GM12878 (cell line): ENCODE data around the gene CAMK2D. TPM values are rescaled to one million over a fixed set of nuclear protein-coding genes. Genes with fewer than 3 reads are reported as not detected.
A peak's percentile ranks its signal among the peaks of the same experiment; 100 is the strongest.

Experiments used
- CBFB ChIP-seq: IDR thresholded peaks from 2 replicates; pipeline ENCODE4 v1.6.1; 2016; ENCODE audit warnings: antibody characterized with exemption, low read depth
- CHD2 ChIP-seq: IDR thresholded peaks from 2 replicates; pipeline ENCODE4 v1.6.1; 2011; ENCODE audit warnings: low read depth, low read length, improper control_type of control experiment, borderline replicate concordance
- IRF4 ChIP-seq: IDR thresholded peaks from 2 replicates; pipeline ENCODE4 v1.6.1; 2011; ENCODE audit warnings: low read depth, low read length
- MEF2A ChIP-seq: IDR thresholded peaks from 2 replicates; pipeline ENCODE4 v1.6.1; 2011; ENCODE audit warnings: low read depth, mild to moderate bottlenecking, low read length, moderate library complexity; ENCODE audit not compliant: insufficient read depth
- MTA3 ChIP-seq: IDR thresholded peaks from 2 replicates; pipeline ENCODE4 v1.6.1; 2012; ENCODE audit warnings: low read length, inconsistent platforms, borderline replicate concordance
- MYB ChIP-seq: fragments of 150-350 bp; IDR thresholded peaks from 2 replicates; pipeline ENCODE4 v1.6.1; 2014; ENCODE audit warnings: mild to moderate bottlenecking, low read depth, low read length, borderline replicate concordance
- NRF1 ChIP-seq: conservative IDR thresholded peaks from 2 replicates; pipeline ENCODE4 v1.6.1; 2011; ENCODE audit warnings: mild to moderate bottlenecking, low read depth, low read length, improper control_type of control experiment
- RAD21 ChIP-seq: IDR thresholded peaks from 2 replicates; pipeline ENCODE4 v1.6.1; 2011; ENCODE audit warnings: mild to moderate bottlenecking, low read depth, low read length, moderate library complexity; ENCODE audit not compliant: insufficient read depth
- STAT1 ChIP-seq: fragments of 450-650 bp; conservative IDR thresholded peaks from 2 replicates; pipeline ENCODE4 v1.6.1; 2014; ENCODE audit warnings: antibody characterized with exemption, mild to moderate bottlenecking
- ZNF24 ChIP-seq: fragments of 450-650 bp; IDR thresholded peaks from 2 replicates; pipeline ENCODE4 v1.6.1; 2017; ENCODE audit warnings: antibody characterized with exemption, mild to moderate bottlenecking
- ZNF274 ChIP-seq: IDR thresholded peaks from one replicate; pipeline ENCODE4 v1.8.0; 2011; ENCODE audit not compliant: insufficient read length, insufficient read depth
- polyA plus RNA-seq, 11 experiments: library from polyadenylated mRNA; depleted of rRNA in 4 of 11; unstranded in 6 of 11; stranded (reverse) in 5 of 11; fragments of >200 nt; fragmentation: Nextera tagmentation in 4 of 11; fragmentation: Illumina TruSeq in 1 of 11; extraction: Ambion mirVana in 4 of 11; extraction: Trizol in 1 of 11; gene quantifications; 1 replicate in 1 of 11; 2 replicates in 10 of 11; pipeline versions ENCODE4 v1.2.1 to v1.2.3, GENCODE V29; 2011 to 2016; ENCODE audit warnings: inconsistent platforms in 2 of 11, missing spikeins in 2 of 11, low read depth in 1 of 11
- total RNA-seq, 4 experiments: library from RNA; depleted of rRNA in 3 of 4; stranded (reverse); fragments of >200 nt in 3 of 4; fragmentation: Illumina TruSeq in 1 of 4; extraction: Trizol in 1 of 4; gene quantifications; 2 replicates each; pipeline versions ENCODE4 v1.2.1 to v1.2.3, GENCODE V29; 2013 to 2021
- TF ChIP-seq, protein P1 (sequence below), 3 experiments: IDR thresholded peaks in 2 of 3; conservative IDR thresholded peaks in 1 of 3; 2 replicates each; pipeline ENCODE4 v1.5.1; 2011; ENCODE audit warnings: low read depth in 3 of 3, low read length in 3 of 3, mild to moderate bottlenecking in 3 of 3, control low read depth in 2 of 3, moderate library complexity in 2 of 3, inconsistent platforms in 1 of 3, mixed read lengths in 1 of 3; ENCODE audit not compliant: control insufficient read depth in 2 of 3, insufficient read depth in 1 of 3; ENCODE audit errors: extremely low read depth in 1 of 3
- TF ChIP-seq, protein P2 (sequence below): fragments of 450-650 bp; formaldehyde crosslinking; IDR thresholded peaks from 2 replicates; pipeline ENCODE4 v1.4.0; 2022; ENCODE audit warnings: mild to moderate bottlenecking, moderate library complexity
- TF ChIP-seq, protein P3 (sequence below): fragments of 450-650 bp; IDR thresholded peaks from 2 replicates; pipeline ENCODE4 v1.6.1; 2017; ENCODE audit warnings: mild to moderate bottlenecking, moderate library complexity
- TF ChIP-seq, protein P4 (sequence below): fragments of 150-350 bp; IDR thresholded peaks from 2 replicates; pipeline ENCODE4 v1.6.1; 2016; ENCODE audit warnings: low read depth, low read length

The CAMK2D gene
- total and polyA plus RNA-seq, 10 of the 15 experiments (the other 5 are each of a cell fraction or from before 2014, with no cell fraction given): 6.9 to 88.5 (median 12.9) TPM

DNA sequence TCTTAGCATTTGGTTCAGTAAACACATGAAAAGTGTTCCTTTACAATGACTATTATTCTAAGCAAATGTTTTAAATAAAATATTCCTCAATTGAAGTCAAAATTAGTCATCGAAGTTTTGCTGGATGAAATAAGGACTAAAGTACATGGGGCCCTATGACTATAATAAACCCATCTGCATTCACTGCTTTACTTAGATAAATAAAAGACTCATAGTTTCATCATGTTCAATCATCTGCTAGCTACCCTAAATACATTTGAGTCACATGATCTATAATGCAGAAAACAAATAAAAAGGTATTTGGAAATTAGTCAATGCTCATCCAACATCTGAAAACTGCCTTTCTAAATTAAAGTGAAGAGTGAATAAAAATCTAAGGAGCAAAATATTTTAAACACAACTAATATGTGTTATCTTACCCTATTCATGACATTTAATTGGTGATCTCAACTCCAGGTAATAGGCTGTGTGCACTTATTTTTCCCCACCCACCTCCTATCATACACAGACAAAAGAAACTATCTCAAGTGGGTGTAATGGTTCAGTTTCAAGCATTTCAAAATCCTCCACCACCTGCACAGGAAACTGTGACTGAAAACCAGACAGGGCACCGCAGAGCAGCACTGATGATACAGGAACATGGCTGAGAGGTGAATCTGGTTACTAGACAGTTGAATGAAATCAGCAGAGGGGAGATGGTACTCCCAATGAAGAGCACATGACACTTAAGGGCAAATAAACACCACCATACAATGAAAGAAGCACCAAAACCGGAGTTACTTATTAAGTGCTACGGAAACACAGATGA lies 78.6 kb downstream of the CAMK2D start (continued):
- TF ChIP-seq, protein P1, sequence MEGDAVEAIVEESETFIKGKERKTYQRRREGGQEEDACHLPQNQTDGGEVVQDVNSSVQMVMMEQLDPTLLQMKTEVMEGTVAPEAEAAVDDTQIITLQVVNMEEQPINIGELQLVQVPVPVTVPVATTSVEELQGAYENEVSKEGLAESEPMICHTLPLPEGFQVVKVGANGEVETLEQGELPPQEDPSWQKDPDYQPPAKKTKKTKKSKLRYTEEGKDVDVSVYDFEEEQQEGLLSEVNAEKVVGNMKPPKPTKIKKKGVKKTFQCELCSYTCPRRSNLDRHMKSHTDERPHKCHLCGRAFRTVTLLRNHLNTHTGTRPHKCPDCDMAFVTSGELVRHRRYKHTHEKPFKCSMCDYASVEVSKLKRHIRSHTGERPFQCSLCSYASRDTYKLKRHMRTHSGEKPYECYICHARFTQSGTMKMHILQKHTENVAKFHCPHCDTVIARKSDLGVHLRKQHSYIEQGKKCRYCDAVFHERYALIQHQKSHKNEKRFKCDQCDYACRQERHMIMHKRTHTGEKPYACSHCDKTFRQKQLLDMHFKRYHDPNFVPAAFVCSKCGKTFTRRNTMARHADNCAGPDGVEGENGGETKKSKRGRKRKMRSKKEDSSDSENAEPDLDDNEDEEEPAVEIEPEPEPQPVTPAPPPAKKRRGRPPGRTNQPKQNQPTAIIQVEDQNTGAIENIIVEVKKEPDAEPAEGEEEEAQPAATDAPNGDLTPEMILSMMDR (IDR thresholded peaks at IDR 0.05 in 2 of 3, conservative IDR thresholded peaks at IDR 0.05 in 1 of 3; ENCODE audit: control insufficient read depth in 2 of 3, extremely low read depth in 1 of 3, insufficient read depth in 1 of 3, low read depth in 3 of 3, low read length in 3 of 3): no peak
- TF ChIP-seq, protein P2, sequence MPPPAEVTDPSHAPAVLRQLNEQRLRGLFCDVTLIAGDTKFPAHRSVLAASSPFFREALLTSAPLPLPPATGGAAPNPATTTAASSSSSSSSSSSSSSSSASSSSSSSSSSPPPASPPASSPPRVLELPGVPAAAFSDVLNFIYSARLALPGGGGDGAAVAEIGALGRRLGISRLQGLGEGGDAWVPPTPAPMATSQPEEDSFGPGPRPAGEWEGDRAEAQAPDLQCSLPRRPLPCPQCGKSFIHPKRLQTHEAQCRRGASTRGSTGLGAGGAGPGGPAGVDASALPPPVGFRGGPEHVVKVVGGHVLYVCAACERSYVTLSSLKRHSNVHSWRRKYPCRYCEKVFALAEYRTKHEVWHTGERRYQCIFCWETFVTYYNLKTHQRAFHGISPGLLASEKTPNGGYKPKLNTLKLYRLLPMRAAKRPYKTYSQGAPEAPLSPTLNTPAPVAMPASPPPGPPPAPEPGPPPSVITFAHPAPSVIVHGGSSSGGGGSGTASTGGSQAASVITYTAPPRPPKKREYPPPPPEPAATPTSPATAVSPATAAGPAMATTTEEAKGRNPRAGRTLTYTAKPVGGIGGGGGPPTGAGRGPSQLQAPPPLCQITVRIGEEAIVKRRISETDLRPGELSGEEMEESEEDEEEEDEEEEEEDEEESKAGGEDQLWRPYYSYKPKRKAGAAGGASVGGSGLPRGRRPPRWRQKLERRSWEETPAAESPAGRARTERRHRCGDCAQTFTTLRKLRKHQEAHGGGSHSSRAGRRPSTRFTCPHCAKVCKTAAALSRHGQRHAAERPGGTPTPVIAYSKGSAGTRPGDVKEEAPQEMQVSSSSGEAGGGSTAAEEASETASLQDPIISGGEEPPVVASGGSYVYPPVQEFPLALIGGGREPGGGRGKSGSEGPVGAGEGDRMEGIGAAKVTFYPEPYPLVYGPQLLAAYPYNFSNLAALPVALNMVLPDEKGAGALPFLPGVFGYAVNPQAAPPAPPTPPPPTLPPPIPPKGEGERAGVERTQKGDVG (CRISPR knock-in tag): no peak
- TF ChIP-seq CHD2 (0 out of 2 replicates have a peak, but pooled peaks have one; percentile 48), MTA3 (peak; percentile 88; the same call in 1 of the 2 replicates), NRF1 (no peak), CBFB (peak; percentile 77; the same call in 1 of the 2 replicates), MEF2A (peak; percentile 86), ZNF274 (no peak), ZNF24 (peak; percentile 42; the same call in 1 of the 2 replicates), STAT1 (no peak), IRF4 (peak; percentile 98), RAD21 (peak; percentile 40; the same call in 1 of the 2 replicates), MYB (no peak)
- TF ChIP-seq, protein P3, sequence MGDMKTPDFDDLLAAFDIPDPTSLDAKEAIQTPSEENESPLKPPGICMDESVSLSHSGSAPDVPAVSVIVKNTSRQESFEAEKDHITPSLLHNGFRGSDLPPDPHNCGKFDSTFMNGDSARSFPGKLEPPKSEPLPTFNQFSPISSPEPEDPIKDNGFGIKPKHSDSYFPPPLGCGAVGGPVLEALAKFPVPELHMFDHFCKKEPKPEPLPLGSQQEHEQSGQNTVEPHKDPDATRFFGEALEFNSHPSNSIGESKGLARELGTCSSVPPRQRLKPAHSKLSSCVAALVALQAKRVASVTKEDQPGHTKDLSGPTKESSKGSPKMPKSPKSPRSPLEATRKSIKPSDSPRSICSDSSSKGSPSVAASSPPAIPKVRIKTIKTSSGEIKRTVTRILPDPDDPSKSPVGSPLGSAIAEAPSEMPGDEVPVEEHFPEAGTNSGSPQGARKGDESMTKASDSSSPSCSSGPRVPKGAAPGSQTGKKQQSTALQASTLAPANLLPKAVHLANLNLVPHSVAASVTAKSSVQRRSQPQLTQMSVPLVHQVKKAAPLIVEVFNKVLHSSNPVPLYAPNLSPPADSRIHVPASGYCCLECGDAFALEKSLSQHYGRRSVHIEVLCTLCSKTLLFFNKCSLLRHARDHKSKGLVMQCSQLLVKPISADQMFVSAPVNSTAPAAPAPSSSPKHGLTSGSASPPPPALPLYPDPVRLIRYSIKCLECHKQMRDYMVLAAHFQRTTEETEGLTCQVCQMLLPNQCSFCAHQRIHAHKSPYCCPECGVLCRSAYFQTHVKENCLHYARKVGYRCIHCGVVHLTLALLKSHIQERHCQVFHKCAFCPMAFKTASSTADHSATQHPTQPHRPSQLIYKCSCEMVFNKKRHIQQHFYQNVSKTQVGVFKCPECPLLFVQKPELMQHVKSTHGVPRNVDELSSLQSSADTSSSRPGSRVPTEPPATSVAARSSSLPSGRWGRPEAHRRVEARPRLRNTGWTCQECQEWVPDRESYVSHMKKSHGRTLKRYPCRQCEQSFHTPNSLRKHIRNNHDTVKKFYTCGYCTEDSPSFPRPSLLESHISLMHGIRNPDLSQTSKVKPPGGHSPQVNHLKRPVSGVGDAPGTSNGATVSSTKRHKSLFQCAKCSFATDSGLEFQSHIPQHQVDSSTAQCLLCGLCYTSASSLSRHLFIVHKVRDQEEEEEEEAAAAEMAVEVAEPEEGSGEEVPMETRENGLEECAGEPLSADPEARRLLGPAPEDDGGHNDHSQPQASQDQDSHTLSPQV: no peak
- TF ChIP-seq, protein P4, sequence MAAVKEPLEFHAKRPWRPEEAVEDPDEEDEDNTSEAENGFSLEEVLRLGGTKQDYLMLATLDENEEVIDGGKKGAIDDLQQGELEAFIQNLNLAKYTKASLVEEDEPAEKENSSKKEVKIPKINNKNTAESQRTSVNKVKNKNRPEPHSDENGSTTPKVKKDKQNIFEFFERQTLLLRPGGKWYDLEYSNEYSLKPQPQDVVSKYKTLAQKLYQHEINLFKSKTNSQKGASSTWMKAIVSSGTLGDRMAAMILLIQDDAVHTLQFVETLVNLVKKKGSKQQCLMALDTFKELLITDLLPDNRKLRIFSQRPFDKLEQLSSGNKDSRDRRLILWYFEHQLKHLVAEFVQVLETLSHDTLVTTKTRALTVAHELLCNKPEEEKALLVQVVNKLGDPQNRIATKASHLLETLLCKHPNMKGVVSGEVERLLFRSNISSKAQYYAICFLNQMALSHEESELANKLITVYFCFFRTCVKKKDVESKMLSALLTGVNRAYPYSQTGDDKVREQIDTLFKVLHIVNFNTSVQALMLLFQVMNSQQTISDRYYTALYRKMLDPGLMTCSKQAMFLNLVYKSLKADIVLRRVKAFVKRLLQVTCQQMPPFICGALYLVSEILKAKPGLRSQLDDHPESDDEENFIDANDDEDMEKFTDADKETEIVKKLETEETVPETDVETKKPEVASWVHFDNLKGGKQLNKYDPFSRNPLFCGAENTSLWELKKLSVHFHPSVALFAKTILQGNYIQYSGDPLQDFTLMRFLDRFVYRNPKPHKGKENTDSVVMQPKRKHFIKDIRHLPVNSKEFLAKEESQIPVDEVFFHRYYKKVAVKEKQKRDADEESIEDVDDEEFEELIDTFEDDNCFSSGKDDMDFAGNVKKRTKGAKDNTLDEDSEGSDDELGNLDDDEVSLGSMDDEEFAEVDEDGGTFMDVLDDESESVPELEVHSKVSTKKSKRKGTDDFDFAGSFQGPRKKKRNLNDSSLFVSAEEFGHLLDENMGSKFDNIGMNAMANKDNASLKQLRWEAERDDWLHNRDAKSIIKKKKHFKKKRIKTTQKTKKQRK: no peak
